HG02884 (cell line): Measurements from ENCODE around the gene CAPRIN1.

Experiments used
- ATAC-seq: cut with Tn5 transposase; IDR thresholded peaks from one replicate; pipeline ENCODE4 v1.9.1; 2021; ENCODE audit warnings: mild to moderate bottlenecking, moderate library complexity; ENCODE audit not compliant: unreplicated experiment

Gene CAPRIN1

GRCh38 chr11:34139346-34139745, 87.8 kb downstream of the CAPRIN1 start:
- ATAC-seq: no peak

- ATAC-seq: no peak
Measured at GRCh38 chr11:34140149-34140548, 88.6 kb downstream of the CAPRIN1 start.

- no peak for ATAC-seq
Measured at GRCh38 chr11:34143048-34143447, 91.5 kb downstream of the CAPRIN1 start.

- ATAC-seq: peak; percentile 62
Measured at GRCh38 chr11:34145073-34145472, 93.5 kb downstream of the CAPRIN1 start.

- ATAC-seq: peak; percentile 50
Measured at GRCh38 chr11:34145847-34146381, 94.4 kb downstream of the CAPRIN1 start.

GRCh38 chr11:34146411-34146810, 94.9 kb downstream of the CAPRIN1 start:
- no peak for ATAC-seq

- ATAC-seq: no peak
Measured at GRCh38 chr11:34146866-34147265, 95.3 kb downstream of the CAPRIN1 start.

GRCh38 chr11:34147581-34147980, 96.0 kb downstream of the CAPRIN1 start:
- ATAC-seq: no peak

- no peak for ATAC-seq
Measured at GRCh38 chr11:34148504-34149165, 97.1 kb downstream of the CAPRIN1 start.

GRCh38 chr11:34149274-34149673, 97.7 kb downstream of the CAPRIN1 start:
- ATAC-seq: no peak

GRCh38 chr11:34149786-34150185, 98.3 kb downstream of the CAPRIN1 start:
- no peak for ATAC-seq

GRCh38 chr11:34150494-34151151, 99.1 kb downstream of the CAPRIN1 start:
- ATAC-seq: no peak
